A673 (cell line): ENCODE measurements around the gene CTNNA1. TPM values are rescaled to one million over a fixed set of nuclear protein-coding genes. Genes with fewer than 3 reads are reported as not detected.

Source experiments
- BruUV-seq: library from RNA; stranded (reverse); fragments of 400-500 nt; replicated peaks from 2 replicates; lab custom pipeline; 2021; lab: Mats Ljungman, UMichigan
- CTCF ChIA-PET: fragments of 300-600 bp; sonication (Branson Sonifier 250); formaldehyde crosslinking; loops from one replicate; lab custom pipeline; 2022; ENCODE audit warnings: antibody characterized with exemption; lab: Charles Lee
- POLR2A ChIA-PET: fragments of 300-600 bp; sonication (Branson Sonifier 250); formaldehyde crosslinking; loops from one replicate; lab custom pipeline; 2022; ENCODE audit warnings: antibody characterized with exemption; ENCODE audit not compliant: low non-redundant PET; lab: Charles Lee
- DNase-seq: peaks from one replicate; pipeline ENCODE4 v3.0.0-alpha.2; 2015; ENCODE audit warnings: low spot score
- H3K27ac ChIP-seq: fragments of 200-600 bp; sonication (generic); 2 replicates; pipeline ENCODE4 v1.5.1; 2016; ENCODE audit warnings: mixed run types, low read depth, mild to moderate bottlenecking, mixed read lengths, antibody characterized with exemption, low read length; ENCODE audit not compliant: poor library complexity, severe bottlenecking
- H3K27me3 ChIP-seq: fragments of 200-600 bp; sonication (generic); replicated peaks from 2 replicates; pipeline ENCODE4 v1.6.1; 2017; ENCODE audit warnings: mixed run types, low read depth, mild to moderate bottlenecking, mixed read lengths, antibody characterized with exemption, low read length; ENCODE audit not compliant: insufficient read depth, poor library complexity
- H3K36me3 ChIP-seq: fragments of 200-600 bp; sonication (generic); 2 replicates; pipeline ENCODE4 v1.6.1; 2016; ENCODE audit warnings: mixed run types, mild to moderate bottlenecking, mixed read lengths, antibody characterized with exemption, low read length; ENCODE audit not compliant: insufficient read depth, poor library complexity, severe bottlenecking
- H3K4me1 ChIP-seq: fragments of 200-600 bp; sonication (generic); 2 replicates; pipeline ENCODE4 v1.6.1; 2017; ENCODE audit warnings: mixed run types, mild to moderate bottlenecking, mixed read lengths, antibody characterized with exemption, low read length; ENCODE audit not compliant: insufficient read depth, poor library complexity, severe bottlenecking
- H3K4me3 ChIP-seq: fragments of 200-600 bp; sonication (generic); 2 replicates; pipeline ENCODE4 v1.5.1; 2016; ENCODE audit warnings: low read depth, mixed run types, mild to moderate bottlenecking, mixed read lengths, low read length; ENCODE audit not compliant: poor library complexity, severe bottlenecking
- H3K9me3 ChIP-seq: fragments of 200-600 bp; sonication (generic); 2 replicates; pipeline ENCODE4 v1.6.1; 2016; ENCODE audit warnings: mixed run types, low read depth, mild to moderate bottlenecking, mixed read lengths, antibody characterized with exemption, low read length; ENCODE audit not compliant: poor library complexity, severe bottlenecking
- CTCF ChIP-seq: fragments of 300-800, 200-600 bp; sonication (generic); conservative IDR thresholded peaks from 2 replicates; pipeline ENCODE4 v1.5.1; 2017; ENCODE audit warnings: low read depth, mild to moderate bottlenecking, antibody characterized with exemption, low read length, moderate library complexity, mixed read lengths
- EZH2 ChIP-seq: fragments of 200-600 bp; sonication (generic); IDR thresholded peaks from 2 replicates; pipeline ENCODE4 v1.6.1; 2017; ENCODE audit warnings: borderline replicate concordance, low read depth, mild to moderate bottlenecking, mixed read lengths, antibody characterized with exemption, low read length; ENCODE audit not compliant: poor library complexity, severe bottlenecking
- intact Hi-C: fragments of 100-400 bp; cut with micrococcal nuclease; formaldehyde crosslinking; loops from one replicate; pipeline ENCODE4 v1.10.0; 2022; ENCODE audit not compliant: unreplicated experiment
- total RNA-seq: library from RNA; stranded (reverse); gene quantifications from 2 replicates; pipeline ENCODE4 v1.2.3, GENCODE V29; 2021

The CTNNA1 gene
- total RNA-seq, 1 experiment from 2014 or later = 249 TPM

- ChIA-PET CTCF (no interaction called here), POLR2A (no interaction called here)
- no TSS peak for BruUV-seq
- TF ChIP-seq EZH2 (no peak), CTCF (no peak)
- H3K4me3 ChIP-seq = no peak overlapping the region
- H3K4me1 ChIP-seq = no peaks in the 10 kb centered on the region
- H3K9me3 ChIP-seq = no peaks in the 10 kb centered on the region
- no peaks in the 10 kb centered on the region for H3K27me3 ChIP-seq
- intact Hi-C loops = no loop called here
- no peak for DNase-seq
- H3K27ac ChIP-seq = no peak overlapping the region
- H3K36me3 ChIP-seq = no peaks in the 10 kb centered on the region
Observed at GRCh38 chr5:138705567-138705966, 47.7 kb upstream of the CTNNA1 start.

GRCh38 chr5:138706655-138707480 lies 46.4 kb upstream of the CTNNA1 start:
- Histone ChIP-seq H3K27ac (no peak overlapping the region), H3K27me3 (no peaks in the 10 kb centered on the region), H3K9me3 (no peaks in the 10 kb centered on the region), H3K4me3 (no peak overlapping the region), H3K36me3 (no peaks in the 10 kb centered on the region), H3K4me1 (no peaks in the 10 kb centered on the region)
- TF ChIP-seq EZH2 (no peak), CTCF (no peak)
- CTCF ChIA-PET = no interaction called here
- BruUV-seq = no TSS peak
- intact Hi-C loops = no loop called here
- DNase-seq = no peak
- POLR2A ChIA-PET = no interaction called here

- H3K36me3 ChIP-seq = no peaks in the 10 kb centered on the region
- BruUV-seq = no TSS peak
- CTCF ChIA-PET = no interaction called here
- no peak for DNase-seq
- no peaks in the 10 kb centered on the region for H3K27me3 ChIP-seq
- no peak overlapping the region for H3K27ac ChIP-seq
- TF ChIP-seq CTCF (no peak), EZH2 (no peak)
- intact Hi-C loops = no loop called here
- H3K9me3 ChIP-seq = no peaks in the 10 kb centered on the region
- no peaks in the 10 kb centered on the region for H3K4me1 ChIP-seq
- POLR2A ChIA-PET = no interaction called here
- H3K4me3 ChIP-seq = no peak overlapping the region
Observed at GRCh38 chr5:138708791-138709190, 44.4 kb upstream of the CTNNA1 start.
